RWPE2 (cell line): ENCODE results near the gene ABCA13.
A peak's percentile ranks its signal among the peaks of the same experiment; 100 is the strongest.

ENCODE experiments used
- ATAC-seq: fragments of 200-7000 bp; cut with Tn5 transposase; 3 replicates; pipeline ENCODE4 v1.9.1; 2021; ENCODE audit warnings: low read depth
- DNase-seq: peaks from one replicate; pipeline ENCODE4 v3.0.0-alpha.2; 2020; ENCODE audit warnings: low spot score
- H3K27ac ChIP-seq: fragments of 450-650 bp; 2 replicates; pipeline ENCODE4 v1.5.1; 2017; ENCODE audit warnings: mild to moderate bottlenecking; ENCODE audit not compliant: poor library complexity, severe bottlenecking
- H3K27me3 ChIP-seq: fragments of 250-450 bp; sonication (Bioruptor Pico); 2 replicates; pipeline ENCODE4 v1.5.1; 2021; ENCODE audit warnings: mild to moderate bottlenecking, moderate library complexity; ENCODE audit not compliant: insufficient read depth, poor library complexity, severe bottlenecking
- H3K36me3 ChIP-seq: fragments of 250-450 bp; sonication (Bioruptor Pico); 2 replicates; pipeline ENCODE4 v1.5.1; 2020; ENCODE audit warnings: low read depth, mild to moderate bottlenecking, moderate library complexity
- H3K4me1 ChIP-seq: fragments of 250-450 bp; sonication (Bioruptor Pico); 2 replicates; pipeline ENCODE4 v1.5.1; 2021; ENCODE audit warnings: mild to moderate bottlenecking, moderate library complexity; ENCODE audit not compliant: insufficient read depth, poor library complexity, severe bottlenecking
- H3K4me3 ChIP-seq: fragments of 250-450 bp; sonication (Bioruptor Pico); 2 replicates; pipeline ENCODE4 v1.5.1; 2021; ENCODE audit warnings: mild to moderate bottlenecking, moderate library complexity; ENCODE audit not compliant: severe bottlenecking
- H3K9me3 ChIP-seq: fragments of 250-450 bp; sonication (Bioruptor Pico); 2 replicates; pipeline ENCODE4 v1.5.1; 2021; ENCODE audit warnings: mild to moderate bottlenecking, moderate library complexity; ENCODE audit not compliant: severe bottlenecking
- CTCF ChIP-seq: fragments of 450-650 bp; IDR thresholded peaks from one replicate; pipeline ENCODE4 v1.5.1; 2017; ENCODE audit warnings: mild to moderate bottlenecking, moderate library complexity; ENCODE audit not compliant: poor library complexity, severe bottlenecking

ABCA13 gene

GRCh38 chr7:48299580-48300169, 128.4 kb downstream of the ABCA13 start:
- DNase-seq (no peak), ATAC-seq (peak; percentile 86)
- Histone ChIP-seq H3K9me3 (no peaks in the 10 kb centered on the region), H3K4me1 (peaks cover 12% of the 10 kb centered on the region), H3K27me3 (no peaks in the 10 kb centered on the region), H3K27ac (peak overlapping the region; percentile 26), H3K36me3 (no peaks in the 10 kb centered on the region), H3K4me3 (no peak overlapping the region)
- TF ChIP-seq CTCF: peak; percentile 93

DNA sequence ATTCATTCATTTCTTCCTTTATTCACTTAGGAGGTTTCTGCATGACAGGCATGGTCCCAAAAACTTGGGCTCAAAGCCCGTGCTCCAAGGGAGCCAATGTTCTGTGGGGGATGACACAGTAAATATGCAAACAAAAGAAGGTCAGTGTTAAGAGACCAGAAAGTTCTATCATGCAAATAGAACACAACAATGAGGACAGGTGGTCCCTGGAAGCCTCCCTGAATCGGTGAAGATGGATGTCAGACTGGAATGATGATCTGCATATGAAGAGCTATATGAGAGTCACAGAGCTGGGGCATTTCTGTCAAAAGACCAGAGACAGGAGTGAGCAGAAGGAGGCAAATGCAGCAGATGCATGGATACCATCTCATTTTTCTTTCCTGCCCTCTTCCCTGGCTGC, 129.0 kb downstream of the ABCA13 start:
- H3K4me3 ChIP-seq: no peak overlapping the region
- DNase-seq: no peak
- H3K9me3 ChIP-seq: no peaks in the 10 kb centered on the region
- H3K27ac ChIP-seq: no peak overlapping the region
- no peaks in the 10 kb centered on the region for H3K36me3 ChIP-seq
- H3K27me3 ChIP-seq: no peaks in the 10 kb centered on the region
- ATAC-seq: no peak
- peaks cover 12% of the 10 kb centered on the region for H3K4me1 ChIP-seq
- TF ChIP-seq CTCF: no peak

GRCh38 chr7:48301201-48301600, 129.9 kb downstream of the ABCA13 start:
- Histone ChIP-seq H3K36me3 (no peaks in the 10 kb centered on the region), H3K27me3 (no peaks in the 10 kb centered on the region), H3K27ac (no peak overlapping the region), H3K4me1 (peaks cover 12% of the 10 kb centered on the region), H3K9me3 (no peaks in the 10 kb centered on the region), H3K4me3 (no peak overlapping the region)
- DNase-seq (no peak), ATAC-seq (no peak)
- TF ChIP-seq CTCF: no peak

GRCh38 chr7:48304641-48305040, 133.4 kb downstream of the ABCA13 start:
- H3K27ac ChIP-seq: no peak overlapping the region
- no peak for TF ChIP-seq CTCF
- no peaks in the 10 kb centered on the region for H3K36me3 ChIP-seq
- no peaks in the 10 kb centered on the region for H3K9me3 ChIP-seq
- no peak overlapping the region for H3K4me3 ChIP-seq
- peaks cover 16% of the 10 kb centered on the region for H3K4me1 ChIP-seq
- no peaks in the 10 kb centered on the region for H3K27me3 ChIP-seq
- no peak for ATAC-seq
- no peak for DNase-seq

GRCh38 chr7:48305661-48306060, 134.4 kb downstream of the ABCA13 start:
- H3K27ac ChIP-seq: no peak overlapping the region
- no peaks in the 10 kb centered on the region for H3K36me3 ChIP-seq
- no peak for DNase-seq
- H3K9me3 ChIP-seq: no peaks in the 10 kb centered on the region
- H3K4me3 ChIP-seq: no peak overlapping the region
- H3K27me3 ChIP-seq: no peaks in the 10 kb centered on the region
- H3K4me1 ChIP-seq: peaks cover 16% of the 10 kb centered on the region
- TF ChIP-seq CTCF: no peak
- no peak for ATAC-seq
